Endodermal cell (in vitro differentiated cells): Measurements from ENCODE around the gene LIM2. TPM values are rescaled to one million over a fixed set of nuclear protein-coding genes. Genes with fewer than 3 reads are reported as not detected.

ENCODE experiments used
- DNase-seq: peaks from one replicate; pipeline ENCODE4 v3.0.0-alpha.2; 2017
- H3K27ac ChIP-seq: 2 replicates; pipeline ENCODE4 v1.5.1; 2013; ENCODE audit warnings: mild to moderate bottlenecking, low read depth, low read length, moderate library complexity
- H3K27me3 ChIP-seq: 2 replicates; pipeline ENCODE4 v1.6.1; 2013; ENCODE audit warnings: mild to moderate bottlenecking, low read length, moderate library complexity; ENCODE audit not compliant: insufficient read depth, control insufficient read depth, poor library complexity, severe bottlenecking
- H3K36me3 ChIP-seq: 2 replicates; pipeline ENCODE4 v1.7.0; 2013; ENCODE audit warnings: mild to moderate bottlenecking, low read length, moderate library complexity; ENCODE audit not compliant: control insufficient read depth, insufficient read depth
- H3K4me1 ChIP-seq: one replicate; pipeline ENCODE4 v1.7.0; 2013; ENCODE audit warnings: low read length; ENCODE audit not compliant: control insufficient read depth, insufficient read depth
- H3K4me3 ChIP-seq: 2 replicates; pipeline ENCODE4 v1.5.1; 2013; ENCODE audit warnings: mild to moderate bottlenecking, low read length, moderate library complexity
- H3K9ac ChIP-seq: 2 replicates; pipeline ENCODE4 v1.6.1; 2013; ENCODE audit warnings: mild to moderate bottlenecking, low read length, moderate library complexity; ENCODE audit not compliant: poor library complexity, severe bottlenecking; ENCODE audit errors: extremely low read depth
- H3K9me3 ChIP-seq: 2 replicates; pipeline ENCODE4 v1.6.1; 2013; ENCODE audit warnings: mild to moderate bottlenecking, low read length, moderate library complexity; ENCODE audit not compliant: control insufficient read depth
- H3K27ac Mint-ChIP-seq: 2 replicates; pipeline ENCODE4 v1.8.0; 2020; ENCODE audit warnings: mixed read lengths
- H3K27me3 Mint-ChIP-seq: 2 replicates; pipeline ENCODE4 v1.8.0; 2021; ENCODE audit warnings: mild to moderate bottlenecking, mixed read lengths; ENCODE audit not compliant: insufficient read depth
- H3K36me3 Mint-ChIP-seq: 2 replicates; pipeline ENCODE4 v1.8.0; 2020; ENCODE audit warnings: low read depth, mixed read lengths
- H3K4me1 Mint-ChIP-seq: 2 replicates; pipeline ENCODE4 v1.8.0; 2020; ENCODE audit warnings: mixed read lengths
- H3K4me3 Mint-ChIP-seq: 2 replicates; pipeline ENCODE4 v1.8.0; 2020; ENCODE audit warnings: mild to moderate bottlenecking, moderate library complexity, mixed read lengths
- H3K9me3 Mint-ChIP-seq: 2 replicates; pipeline ENCODE4 v1.8.0; 2020; ENCODE audit warnings: mild to moderate bottlenecking, mixed read lengths
- WGBS, 2 experiments: methylation state at CpG; one replicate each; pipeline versions ENCODE4 v1.1.5 to v1.1.7; 2013; ENCODE audit warnings: missing lambda C conversion rate in 2 of 2, mixed read lengths in 1 of 2; ENCODE audit not compliant: insufficient coverage in 1 of 2, insufficient read length in 1 of 2; 5-methylcytosine and 5-hydroxymethylcytosine counted together
- total RNA-seq, 2 donors: library from RNA; stranded (reverse); fragmentation: NEBNext Ultra II Directional in 1 of 2; extraction: Animal tissue kit (Norgen Biotek cat#: 25700) in 1 of 2; gene quantifications; 2 replicates in 1 of 2; 3 replicates in 1 of 2; pipeline ENCODE4 v1.2.1, GENCODE V29; 2021
- TF ChIP-seq, protein P1 (sequence below): fragments of 200-600 bp; sonication (generic); conservative IDR thresholded peaks from 2 replicates; pipeline ENCODE4 v1.5.0; 2021; ENCODE audit warnings: antibody characterized with exemption, mild to moderate bottlenecking

Gene LIM2
- total RNA-seq, 2 donors from 2014 or later: not detected

DNA sequence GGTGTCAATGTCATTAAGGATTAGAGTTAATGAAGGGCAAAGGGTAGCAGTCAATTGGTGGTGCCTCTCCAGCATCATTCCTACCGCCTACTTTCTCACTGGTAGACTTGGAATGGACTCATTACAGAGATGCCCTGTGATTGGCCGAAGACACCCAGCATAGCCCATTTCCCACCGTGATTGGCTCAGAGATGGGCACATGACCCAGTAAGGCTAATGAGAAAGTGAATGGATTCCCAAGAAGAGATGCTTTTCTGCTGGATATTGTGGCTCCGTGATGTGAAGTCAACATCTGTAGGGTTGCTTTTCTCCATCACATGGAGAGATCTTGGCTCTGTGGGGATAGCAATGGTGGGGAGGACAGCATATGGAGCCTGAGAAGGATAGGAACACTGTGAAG is 57.4 kb downstream of the LIM2 start:
- Mint-ChIP-seq H3K36me3 (peaks cover 60% of the 10 kb centered on the region), H3K9me3 (peaks cover 3% of the 10 kb centered on the region), H3K4me3 (no peak overlapping the region), H3K27ac (no peak overlapping the region), H3K4me1 (peaks cover 2% of the 10 kb centered on the region), H3K27me3 (no peaks in the 10 kb centered on the region)
- TF ChIP-seq, protein P1, sequence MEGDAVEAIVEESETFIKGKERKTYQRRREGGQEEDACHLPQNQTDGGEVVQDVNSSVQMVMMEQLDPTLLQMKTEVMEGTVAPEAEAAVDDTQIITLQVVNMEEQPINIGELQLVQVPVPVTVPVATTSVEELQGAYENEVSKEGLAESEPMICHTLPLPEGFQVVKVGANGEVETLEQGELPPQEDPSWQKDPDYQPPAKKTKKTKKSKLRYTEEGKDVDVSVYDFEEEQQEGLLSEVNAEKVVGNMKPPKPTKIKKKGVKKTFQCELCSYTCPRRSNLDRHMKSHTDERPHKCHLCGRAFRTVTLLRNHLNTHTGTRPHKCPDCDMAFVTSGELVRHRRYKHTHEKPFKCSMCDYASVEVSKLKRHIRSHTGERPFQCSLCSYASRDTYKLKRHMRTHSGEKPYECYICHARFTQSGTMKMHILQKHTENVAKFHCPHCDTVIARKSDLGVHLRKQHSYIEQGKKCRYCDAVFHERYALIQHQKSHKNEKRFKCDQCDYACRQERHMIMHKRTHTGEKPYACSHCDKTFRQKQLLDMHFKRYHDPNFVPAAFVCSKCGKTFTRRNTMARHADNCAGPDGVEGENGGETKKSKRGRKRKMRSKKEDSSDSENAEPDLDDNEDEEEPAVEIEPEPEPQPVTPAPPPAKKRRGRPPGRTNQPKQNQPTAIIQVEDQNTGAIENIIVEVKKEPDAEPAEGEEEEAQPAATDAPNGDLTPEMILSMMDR: no peak
- 94 to 100% methylated on average over 3 to 4 of the region's 4 CpGs for WGBS, 2 experiments
- H3K27ac ChIP-seq: no peak overlapping the region
- no peaks in the 10 kb centered on the region for H3K9me3 ChIP-seq
- DNase-seq: peak; percentile 45
- no peak overlapping the region for H3K9ac ChIP-seq
- H3K4me1 ChIP-seq: no peaks in the 10 kb centered on the region
- H3K27me3 ChIP-seq: no peaks in the 10 kb centered on the region
- no peak overlapping the region for H3K4me3 ChIP-seq
- H3K36me3 ChIP-seq: peaks cover 21% of the 10 kb centered on the region

Other genes with a start within 250 kb of the LIM2 start
- not detected for gene SIGLEC7, start 245.7 kb downstream of the LIM2 start, total RNA-seq
- gene CD33, start 162.9 kb downstream of the LIM2 start, total RNA-seq: not detected
- not detected for gene SIGLECL1, start 136.9 kb downstream of the LIM2 start, total RNA-seq
- gene IGLON5, start 76.3 kb downstream of the LIM2 start, total RNA-seq: 10 to 100 TPM; 42.7 to 49.4 TPM
- gene VSIG10L, start 45.8 kb downstream of the LIM2 start, total RNA-seq: 10 to 100 TPM in 1 of 2 donors, 1 to 10 TPM in 1; 6.4 to 11.5 TPM
- 10 to 100 TPM; 54.3 to 77.3 TPM for gene ETFB, start 21.6 kb downstream of the LIM2 start, total RNA-seq
- 1 to 10 TPM; 1.3 to 2.5 TPM for gene CLDND2, start 19.0 kb downstream of the LIM2 start, total RNA-seq
- gene NKG7, start 15.3 kb downstream of the LIM2 start, total RNA-seq: not detected
- gene C19orf84, start 2.6 kb upstream of the LIM2 start, total RNA-seq: 1 to 10 TPM; 1.4 to 1.8 TPM
- not detected for gene SIGLEC10, start 29.7 kb upstream of the LIM2 start, total RNA-seq
- gene SIGLEC8, start 70.5 kb upstream of the LIM2 start, total RNA-seq: not detected
- not detected for gene CEACAM18, start 90.6 kb upstream of the LIM2 start, total RNA-seq
- gene SIGLEC12, start 113.8 kb upstream of the LIM2 start, total RNA-seq: not detected
- under 1 TPM in 1 of 2 donors, not detected in 1; 0.26 TPM for gene SIGLEC6, start 143.7 kb upstream of the LIM2 start, total RNA-seq
- gene ZNF175, start 183.3 kb upstream of the LIM2 start, total RNA-seq: 10 to 100 TPM; 10.8 to 11.3 TPM
- not detected for gene SIGLEC5, start 242.4 kb upstream of the LIM2 start, total RNA-seq